NT2/D1 (cell line): ENCODE measurements around the gene RHEB.

ENCODE experiments used
- DNase-seq: peaks from one replicate; pipeline ENCODE4 v3.0.0-alpha.2; 2011; ENCODE audit warnings: low read depth, low spot score
- H3K27me3 ChIP-seq: 2 replicates; pipeline ENCODE4 v1.6.0; 2011; ENCODE audit warnings: mild to moderate bottlenecking; ENCODE audit not compliant: insufficient read length, insufficient read depth
- H3K36me3 ChIP-seq: 2 replicates; pipeline ENCODE4 v1.6.1; 2011; ENCODE audit warnings: mild to moderate bottlenecking, low read length, mixed read lengths; ENCODE audit not compliant: insufficient read depth, insufficient read length
- H3K4me1 ChIP-seq: 2 replicates; pipeline ENCODE4 v1.5.1; 2011; ENCODE audit not compliant: insufficient read depth, insufficient read length
- H3K4me3 ChIP-seq: 2 replicates; pipeline ENCODE4 v1.5.1; 2011; ENCODE audit warnings: low read depth; ENCODE audit not compliant: insufficient read length
- H3K9ac ChIP-seq: 2 replicates; pipeline ENCODE4 v1.6.0; 2011; ENCODE audit warnings: low read depth; ENCODE audit not compliant: insufficient read length
- H3K9me3 ChIP-seq: 2 replicates; pipeline ENCODE4 v1.5.1; 2011; ENCODE audit warnings: mild to moderate bottlenecking, low read length; ENCODE audit not compliant: insufficient read depth
- SUZ12 ChIP-seq: IDR thresholded peaks from 2 replicates; pipeline ENCODE4 v1.6.1; 2011; ENCODE audit not compliant: insufficient read length, insufficient read depth; ENCODE audit errors: extremely low read depth
- YY1 ChIP-seq: IDR thresholded peaks from 2 replicates; pipeline ENCODE4 v1.6.1; 2011; ENCODE audit not compliant: insufficient read length, insufficient read depth
- ZNF274 ChIP-seq: IDR thresholded peaks from 2 replicates; pipeline ENCODE4 v1.6.1; 2011; ENCODE audit warnings: mild to moderate bottlenecking, low read depth, low read length

The RHEB gene

DNA sequence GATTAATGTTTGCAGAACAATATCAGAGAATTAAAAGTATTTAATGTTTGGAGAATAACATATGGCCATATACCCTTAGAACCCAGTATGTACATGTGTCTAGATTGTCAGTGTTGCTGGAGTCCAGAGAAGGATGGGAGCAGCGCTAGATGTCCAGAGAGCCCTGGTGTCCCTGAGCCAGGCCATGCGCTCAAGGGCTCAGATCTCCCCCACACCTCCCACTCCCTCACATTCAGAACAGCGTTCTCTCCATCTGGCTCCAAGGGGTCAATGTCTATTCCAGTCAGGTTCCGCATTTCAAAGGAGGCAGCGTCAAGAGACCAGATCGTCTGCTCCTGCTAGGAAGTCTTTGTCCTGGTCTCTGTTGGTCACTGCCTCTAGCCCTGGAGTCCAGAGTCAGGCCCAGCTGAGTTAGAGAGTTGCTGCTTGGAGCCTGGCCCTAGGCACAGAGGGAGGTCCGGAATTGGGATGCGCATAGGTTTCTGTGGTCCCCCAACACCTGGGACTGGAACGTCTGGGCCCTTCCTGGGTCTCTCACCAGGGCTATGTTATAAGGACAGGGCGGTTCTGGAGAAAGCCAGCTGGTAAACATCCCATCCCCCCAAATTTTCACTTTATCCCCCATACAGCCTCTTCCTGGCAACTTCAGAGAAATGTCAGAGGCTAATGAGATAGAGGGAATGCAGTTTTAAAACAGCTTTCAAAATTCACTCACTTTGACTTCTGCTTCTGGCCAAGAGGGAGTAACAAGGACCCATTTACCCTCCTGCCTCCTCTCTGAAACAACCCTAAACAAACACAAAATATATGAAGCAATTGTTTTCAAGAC lies 103.4 kb downstream of the RHEB start:
- Histone ChIP-seq H3K4me1 (peaks cover 6% of the 10 kb centered on the region), H3K4me3 (no peak overlapping the region), H3K9me3 (peaks cover 14% of the 10 kb centered on the region), H3K27me3 (peaks cover 4% of the 10 kb centered on the region), H3K9ac (peak overlapping the region; percentile 32), H3K36me3 (no peaks in the 10 kb centered on the region)
- DNase-seq, result no peak
- TF ChIP-seq SUZ12 (no peak), ZNF274 (no peak), YY1 (no peak)
